NCI-H446 (cell line): ENCODE data around the gene ZC3HAV1.
"Not testable (repeated sequence)": the region's sequence is repeated elsewhere in the genome, so short reads cannot be mapped to it uniquely, and the experiment has no call there.

Experiments used
- DNase-seq, 2 experiments: peaks; one replicate each; lab custom pipeline; 2025; lab: John Stamatoyannopoulos, UW

The ZC3HAV1 gene

GRCh38 chr7:139084709-139085108 lies 24.8 kb downstream of the ZC3HAV1 start:
- no peak for DNase-seq

DNA sequence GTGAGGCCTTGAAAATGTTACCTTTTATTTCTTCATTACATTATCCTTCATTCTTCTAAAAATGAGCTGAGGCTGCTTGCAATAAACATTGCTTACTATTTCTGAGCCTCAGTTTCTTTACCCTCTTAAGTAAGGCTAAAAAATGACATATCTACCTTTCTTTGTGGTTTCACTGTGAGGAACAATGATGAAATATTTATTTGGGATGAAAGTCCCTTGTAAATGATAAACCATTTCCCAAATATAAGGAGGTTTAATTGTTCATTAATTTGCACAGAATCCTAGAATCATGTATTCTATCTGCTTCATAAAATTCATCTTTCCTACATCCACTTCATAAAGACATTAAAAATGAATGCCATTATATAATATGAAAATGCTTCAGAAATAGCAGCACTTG lies 27.9 kb downstream of the ZC3HAV1 start:
- no peak for DNase-seq

DNA sequence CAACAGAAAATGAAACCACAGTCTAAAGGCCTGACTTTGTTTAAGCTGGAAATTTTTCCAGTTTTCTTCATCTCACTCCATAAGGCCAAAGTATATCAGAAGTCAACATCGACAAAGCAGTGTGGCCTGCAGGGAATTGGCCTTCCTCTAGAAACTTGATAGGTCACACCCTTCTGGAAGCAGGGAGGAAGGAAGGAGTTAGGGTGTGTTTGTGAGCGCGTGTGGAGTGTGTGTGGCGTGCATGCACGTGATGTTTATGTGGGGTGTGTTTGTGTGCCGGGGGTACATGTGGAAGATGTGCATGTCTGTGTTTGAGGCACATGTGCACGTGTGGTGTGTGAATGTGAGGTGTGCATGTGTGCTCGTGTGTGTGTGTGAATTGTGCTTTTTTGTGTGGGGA lies 28.6 kb downstream of the ZC3HAV1 start:
- no peak for DNase-seq

- DNase-seq, result no peak
These were observed 29.7 kb downstream of the ZC3HAV1 start for GRCh38 chr7:139079861-139080260.

DNA sequence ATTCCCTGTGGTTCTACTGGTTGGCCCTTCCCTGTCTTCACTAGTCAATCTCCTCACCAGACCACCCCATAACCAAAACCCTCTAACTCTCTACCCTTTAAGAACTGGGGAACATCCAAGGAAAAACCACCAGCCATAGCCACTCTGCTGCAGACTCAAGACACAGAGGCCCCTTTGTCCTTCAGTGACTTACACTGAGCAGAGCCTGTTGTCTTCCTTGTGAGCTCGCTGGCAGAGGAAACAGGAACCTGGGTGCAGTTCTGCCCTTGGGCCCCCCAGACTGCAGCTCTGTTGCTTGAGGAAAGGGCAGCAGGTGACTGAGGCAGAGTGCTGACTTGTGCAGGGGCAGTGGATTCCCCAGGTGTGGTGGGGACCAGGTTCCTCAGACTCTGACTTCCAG lies 30.6 kb downstream of the ZC3HAV1 start:
- DNase-seq, result no peak

DNA sequence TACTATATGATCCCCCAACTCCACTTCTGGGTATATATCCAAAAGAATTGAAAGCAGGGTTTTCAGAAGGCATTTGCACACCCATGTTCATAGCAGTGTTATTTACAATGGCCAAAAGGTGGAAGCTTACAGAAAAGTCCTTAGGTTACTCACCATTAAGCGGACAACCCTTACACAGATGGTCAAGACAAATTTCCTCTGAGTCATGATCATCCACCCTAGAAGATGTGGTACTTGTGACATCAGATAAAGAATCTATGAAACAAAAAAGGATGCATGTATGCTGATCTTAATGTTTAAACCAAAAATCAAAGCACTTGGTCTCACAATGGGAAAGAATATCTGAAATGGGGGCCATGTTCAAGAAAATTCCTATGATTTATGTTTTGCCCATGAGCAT lies 31.1 kb downstream of the ZC3HAV1 start:
- DNase-seq, result no peak

DNA sequence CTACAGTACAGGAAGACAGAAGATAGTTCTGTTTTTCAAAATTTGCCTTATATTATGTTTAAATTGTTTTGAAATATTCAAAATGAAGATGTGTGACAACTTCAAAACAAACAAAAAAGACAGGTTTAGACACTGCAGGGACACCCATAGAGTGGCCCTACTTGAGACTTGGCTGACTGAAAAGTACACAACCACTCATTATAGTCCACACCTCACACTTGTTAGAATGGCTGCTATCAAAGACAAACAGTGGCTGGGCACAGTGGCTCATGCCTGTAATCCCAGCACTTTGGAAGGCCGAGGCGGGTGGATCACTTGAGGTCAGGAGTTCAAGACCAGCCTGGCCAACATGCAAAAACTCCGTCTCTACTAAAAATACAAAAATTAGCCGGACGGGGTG lies 31.8 kb downstream of the ZC3HAV1 start:
- DNase-seq, result not testable (repeated sequence)

DNA sequence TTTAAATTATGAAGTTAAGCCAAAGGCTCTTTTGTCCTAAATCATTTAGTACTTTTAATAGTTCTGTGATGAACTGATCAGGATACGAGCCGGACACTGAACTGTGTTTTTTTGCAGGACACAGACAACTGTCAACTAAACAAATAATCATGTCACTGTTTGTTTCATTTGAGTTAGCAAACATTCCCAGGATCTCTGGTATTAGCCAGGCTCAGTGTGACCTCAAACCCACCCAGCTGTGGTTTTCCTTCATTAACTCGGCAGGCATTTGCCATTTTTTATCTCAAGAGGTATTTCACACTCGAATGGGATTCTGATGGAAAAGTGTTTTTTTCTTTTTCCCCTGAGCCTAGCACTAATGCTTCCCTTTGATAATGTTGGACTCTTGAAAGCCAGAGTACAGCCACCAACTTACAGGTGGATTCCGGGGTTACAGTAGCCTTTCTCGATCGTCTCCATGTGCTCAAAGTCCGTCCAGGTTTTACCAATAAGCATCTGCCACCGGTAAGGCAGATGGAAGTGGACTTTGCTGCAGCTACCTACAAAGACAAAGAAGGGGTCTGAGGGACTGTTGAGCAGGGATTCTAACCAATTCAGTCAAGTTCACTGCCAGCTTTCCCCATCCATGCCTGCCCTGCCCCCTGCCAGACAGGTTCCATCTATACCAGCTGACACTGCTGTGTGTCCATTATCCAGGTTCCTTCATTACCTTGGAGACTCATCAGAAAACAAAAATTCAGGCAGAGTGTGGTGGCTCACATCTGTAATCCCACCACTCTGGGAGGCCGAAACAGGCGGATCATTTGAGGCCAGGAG lies 33.4 kb downstream of the ZC3HAV1 start:
- no peak for DNase-seq

- DNase-seq, result peak; percentile 43 to 75
These were observed 34.4 kb downstream of the ZC3HAV1 start for GRCh38 chr7:139075031-139075652.

DNA sequence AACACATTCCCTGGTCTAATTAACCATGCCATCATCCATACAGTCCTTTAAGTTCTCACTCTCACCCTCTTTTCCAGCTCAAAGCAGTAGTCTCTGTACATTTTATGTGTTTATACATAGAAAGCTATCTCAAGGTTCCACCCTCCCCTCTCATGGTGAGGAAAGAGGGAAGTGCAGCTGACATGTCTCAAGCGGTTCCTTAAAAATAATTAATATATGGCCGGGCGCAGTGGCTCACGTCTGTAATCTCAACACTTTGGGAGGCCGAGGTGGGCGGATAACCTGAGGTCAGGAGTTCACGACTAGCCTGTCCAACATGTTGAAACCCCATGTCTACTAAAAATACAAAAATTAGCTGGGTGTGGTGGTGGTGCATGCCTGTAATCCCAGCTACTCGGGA lies 36.7 kb downstream of the ZC3HAV1 start:
- DNase-seq, result no peak

DNA sequence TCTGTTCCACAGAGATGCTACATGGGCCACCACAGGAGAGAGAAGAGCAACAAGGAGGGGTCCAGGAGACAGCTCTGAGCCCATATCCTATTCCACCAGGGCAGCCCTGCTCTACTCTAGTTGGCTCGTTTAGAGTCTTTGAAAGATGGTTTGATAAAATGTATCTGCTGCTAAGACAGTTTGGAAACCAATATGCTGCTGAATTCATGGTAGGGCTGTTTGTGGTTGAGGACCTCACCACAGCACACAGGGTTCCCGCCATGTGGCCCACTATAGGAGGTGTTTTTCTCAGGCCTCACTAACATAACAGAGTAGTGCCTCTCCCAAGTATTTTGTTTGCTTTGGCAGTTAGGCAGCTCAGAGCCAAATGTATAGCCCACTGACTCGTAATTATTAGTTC lies 37.8 kb downstream of the ZC3HAV1 start:
- no peak for DNase-seq

- no peak for DNase-seq
These were observed 40.7 kb downstream of the ZC3HAV1 start for GRCh38 chr7:139068544-139069399.

- no peak for DNase-seq
These were observed 43.2 kb downstream of the ZC3HAV1 start for GRCh38 chr7:139066315-139066714.

GRCh38 chr7:139065323-139065722 lies 44.2 kb downstream of the ZC3HAV1 start:
- DNase-seq, result no peak

GRCh38 chr7:139061416-139061815 lies 48.1 kb downstream of the ZC3HAV1 start:
- no peak for DNase-seq

GRCh38 chr7:139060695-139061237 lies 48.8 kb downstream of the ZC3HAV1 start:
- DNase-seq, result no peak

DNA sequence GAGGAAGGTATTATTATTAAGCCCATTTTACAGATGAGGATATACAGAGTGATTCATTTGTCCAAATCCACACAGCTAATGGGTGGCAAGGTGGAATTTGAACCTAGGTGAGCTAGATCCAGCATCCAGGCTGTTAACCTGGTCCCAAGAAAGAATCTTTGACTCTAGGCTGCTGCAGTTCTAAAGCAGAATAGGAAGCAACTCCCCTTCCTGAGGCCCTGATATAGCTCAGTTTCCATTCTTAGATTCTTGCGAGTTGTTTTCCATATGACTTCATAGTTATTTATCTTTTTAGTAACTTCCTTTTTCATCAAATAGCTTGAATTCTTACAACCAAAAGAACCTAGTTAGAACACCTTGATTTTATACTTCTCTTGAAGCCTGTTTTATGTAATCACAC lies 49.6 kb downstream of the ZC3HAV1 start:
- DNase-seq, result no peak

- no peak for DNase-seq
These were observed 50.6 kb downstream of the ZC3HAV1 start for GRCh38 chr7:139058943-139059342.

DNA sequence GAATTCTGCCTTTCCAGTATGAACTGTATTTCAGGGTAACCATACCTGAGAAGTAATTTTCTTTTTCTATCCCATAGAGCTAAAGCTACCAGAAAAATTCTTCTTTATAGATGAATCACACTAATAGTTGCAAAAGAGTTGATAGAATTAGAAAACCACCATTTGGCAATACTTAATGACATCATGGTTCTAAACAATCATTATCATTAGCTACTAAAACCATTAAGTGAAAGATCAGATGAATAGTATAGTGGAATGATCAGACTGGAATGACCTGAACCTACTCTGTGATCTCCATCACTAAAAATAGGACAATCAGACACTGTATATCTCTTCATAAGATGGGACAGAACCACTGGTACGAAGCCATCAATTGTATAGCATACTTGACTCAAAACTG lies 53.8 kb downstream of the ZC3HAV1 start:
- no peak for DNase-seq

DNA sequence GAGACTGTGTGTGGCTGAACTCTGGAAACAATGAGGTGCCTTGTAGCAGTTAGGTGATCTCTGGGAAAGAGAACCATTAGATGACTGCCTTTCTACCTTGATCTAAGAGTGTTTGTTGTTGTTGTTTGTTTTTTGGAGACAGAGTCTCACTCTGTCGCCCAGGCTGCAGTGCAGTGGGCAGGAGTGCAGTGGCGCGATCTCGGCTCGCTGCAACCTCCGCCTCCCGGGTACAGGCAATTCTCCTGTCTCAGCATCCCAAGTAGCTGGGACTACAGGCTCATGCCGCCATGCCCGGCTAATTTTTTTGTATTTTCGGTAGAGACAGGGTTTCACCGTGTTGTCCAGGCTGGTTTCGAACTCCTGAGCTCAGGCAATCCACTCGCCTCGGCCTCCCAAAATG lies 54.9 kb downstream of the ZC3HAV1 start:
- DNase-seq, result not testable (repeated sequence)

DNA sequence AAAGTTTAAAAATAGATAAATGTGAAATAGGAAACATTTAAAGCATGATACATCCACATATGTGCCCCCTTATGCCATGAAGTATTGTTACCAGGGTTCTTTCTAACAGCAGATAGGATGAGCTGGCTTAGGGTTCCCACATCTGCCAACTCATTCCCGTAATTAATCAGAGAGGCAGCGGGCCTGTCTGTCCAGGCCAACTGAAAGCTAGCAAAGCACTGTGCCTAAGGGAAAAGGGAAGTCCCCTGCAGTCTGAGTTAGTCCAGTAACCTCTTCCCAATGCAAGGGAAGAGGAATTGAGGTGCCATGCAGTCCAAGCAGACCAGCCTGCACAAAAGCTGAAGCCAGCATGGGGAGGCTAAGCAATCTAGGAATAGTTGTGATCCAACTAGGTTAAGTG lies 55.4 kb downstream of the ZC3HAV1 start:
- DNase-seq, result no peak

GRCh38 chr7:139051655-139052054 lies 57.9 kb downstream of the ZC3HAV1 start:
- DNase-seq, result no peak
